Stimulated activated CD8-positive, alpha-beta memory T cell treated with anti-CD3 and anti-CD28 coated beads, Interleukin-15, amount 100 ng/mL, for 48 hours (primary cell): Measurements from ENCODE around the gene LARP4B.

Source experiments
- DNase-seq, 2 donors: peaks; one replicate each; pipeline ENCODE4 v3.0.0-alpha.2; 2020; ENCODE audit warnings: low read depth in 2 of 2

Gene LARP4B

DNA sequence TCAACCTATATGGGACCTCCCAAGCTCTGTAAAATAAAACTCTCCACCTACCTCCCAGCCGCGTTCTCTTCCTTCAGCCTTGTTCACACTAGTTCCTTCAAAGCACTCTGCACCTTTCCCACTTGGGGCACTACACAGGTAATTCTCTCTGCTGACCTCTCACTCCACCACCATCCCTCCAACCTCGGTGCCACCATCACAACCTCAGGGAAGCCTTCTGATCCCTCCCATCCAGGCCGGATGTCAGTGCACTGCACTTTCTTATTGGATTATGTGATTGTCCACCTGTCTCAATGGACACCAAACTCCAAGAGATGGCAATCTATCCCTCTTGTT, 7.0 kb downstream of the LARP4B start:
- DNase-seq, result no peak

DNA sequence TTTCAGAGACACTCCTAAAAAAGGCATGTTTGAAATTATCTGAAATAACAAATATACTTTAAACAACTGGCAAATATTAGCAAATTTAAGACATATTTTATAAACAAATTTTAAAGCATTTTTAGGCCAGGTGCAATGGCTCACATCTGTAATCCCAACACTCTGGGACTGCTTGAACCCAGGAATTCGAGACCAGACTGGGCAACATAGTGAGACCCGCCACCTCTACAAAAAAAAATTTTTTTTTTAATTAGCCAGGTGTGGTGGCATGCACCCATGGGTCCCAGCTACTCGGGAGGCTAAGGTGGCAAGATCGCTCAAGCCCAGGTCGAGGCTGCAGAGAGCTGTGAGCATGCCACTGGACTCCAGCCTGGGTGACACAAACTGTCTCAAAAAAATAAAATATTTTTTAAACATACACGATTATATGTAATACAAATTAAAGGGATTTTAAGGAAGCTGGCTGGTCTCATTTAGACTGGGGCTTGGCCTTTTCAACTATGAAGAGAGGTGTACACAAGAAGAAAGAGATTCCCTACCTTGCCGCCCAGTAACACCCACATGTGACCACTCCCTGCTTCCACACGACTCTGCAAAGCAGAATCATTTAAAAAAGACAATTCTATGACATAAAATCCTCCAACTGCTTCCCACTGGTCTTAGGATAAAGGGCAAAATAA, 7.5 kb downstream of the LARP4B start:
- DNase-seq, result no peak

DNA sequence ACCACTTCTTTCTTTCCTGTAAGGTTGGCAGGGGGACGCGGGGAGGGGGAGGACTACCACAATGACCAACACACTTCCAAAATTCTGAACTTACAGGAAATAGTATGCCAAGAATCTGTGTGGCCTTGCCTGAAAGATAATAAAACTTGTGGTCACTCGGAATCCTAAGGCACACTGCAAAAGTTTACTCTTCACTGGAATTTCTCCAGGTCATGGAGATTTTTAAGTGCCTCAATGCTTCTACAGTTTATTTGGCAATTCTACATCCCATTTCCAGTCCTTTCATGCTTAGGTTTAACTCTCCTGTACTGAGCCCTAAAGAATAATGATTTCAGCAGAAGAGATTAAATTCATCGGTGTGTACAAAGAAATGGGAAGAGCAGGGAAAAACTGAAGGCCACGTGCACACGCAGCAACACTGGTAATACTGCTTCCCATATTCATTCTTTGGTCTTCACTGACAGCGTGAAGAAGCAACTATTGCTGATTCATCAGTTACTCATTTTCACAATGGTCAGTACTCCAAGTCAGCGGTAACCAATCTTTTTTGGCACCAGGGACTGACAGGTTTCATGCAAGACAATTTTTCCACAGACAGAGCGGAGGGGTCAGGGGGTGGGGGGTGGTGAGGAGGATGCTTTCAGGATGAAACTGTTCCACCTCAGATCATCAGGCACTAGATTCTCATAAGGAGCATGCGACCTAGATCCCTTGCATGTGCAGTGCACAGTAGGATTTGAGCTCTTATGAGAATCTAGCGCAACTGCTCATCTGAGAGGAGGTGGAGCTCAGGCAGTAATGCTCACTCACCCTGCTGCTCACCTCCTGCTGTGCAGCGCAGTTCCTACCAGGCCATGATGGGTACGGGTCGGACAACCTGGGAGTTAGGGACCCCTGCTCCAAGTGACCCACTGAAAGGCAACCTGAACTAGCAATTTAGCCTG, 9.8 kb downstream of the LARP4B start:
- no peak for DNase-seq

GRCh38 chr10:920450-920849, 11.1 kb downstream of the LARP4B start:
- DNase-seq, result no peak

DNA sequence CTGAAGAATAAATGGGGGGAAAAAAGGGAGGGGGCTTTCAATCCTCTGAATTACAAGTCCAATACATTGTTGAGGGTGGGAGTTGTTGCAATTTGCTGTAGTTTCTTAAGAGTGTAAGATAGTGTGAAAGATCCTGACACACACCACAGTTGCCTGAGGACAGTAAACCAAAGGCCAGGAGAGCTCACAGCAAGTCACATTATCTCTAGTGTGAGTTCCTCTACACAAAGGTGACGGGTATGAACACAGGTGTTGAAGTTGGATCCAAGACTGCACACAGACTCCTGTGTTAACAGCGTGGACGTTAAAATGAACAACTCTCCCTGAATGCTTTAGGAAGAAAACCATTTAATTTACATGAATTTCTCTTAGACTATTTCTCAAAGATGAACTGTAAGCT, 12.0 kb downstream of the LARP4B start:
- DNase-seq, result no peak

DNA sequence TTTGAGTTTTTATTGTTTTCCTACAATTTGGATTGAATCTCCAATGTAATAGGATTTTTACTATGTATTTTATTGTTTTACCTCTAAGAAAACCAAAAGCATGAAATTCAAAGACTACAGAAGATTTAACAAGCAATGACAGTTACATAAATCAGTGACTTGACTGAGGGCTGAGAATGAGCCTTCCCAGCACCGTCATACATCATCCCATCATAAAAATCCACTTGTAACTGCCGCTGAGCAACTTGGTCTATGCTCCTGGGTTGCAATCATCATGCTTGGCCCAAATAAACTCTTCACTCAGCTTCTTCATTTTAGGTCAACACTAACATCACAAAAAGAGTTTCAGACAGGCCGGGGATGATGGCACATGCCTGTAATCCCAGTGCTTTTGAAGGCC, 13.5 kb downstream of the LARP4B start:
- DNase-seq, result no peak

GRCh38 chr10:917416-917720, 14.1 kb downstream of the LARP4B start:
- no peak for DNase-seq

GRCh38 chr10:916716-917415, 14.6 kb downstream of the LARP4B start:
- DNase-seq, result no peak

DNA sequence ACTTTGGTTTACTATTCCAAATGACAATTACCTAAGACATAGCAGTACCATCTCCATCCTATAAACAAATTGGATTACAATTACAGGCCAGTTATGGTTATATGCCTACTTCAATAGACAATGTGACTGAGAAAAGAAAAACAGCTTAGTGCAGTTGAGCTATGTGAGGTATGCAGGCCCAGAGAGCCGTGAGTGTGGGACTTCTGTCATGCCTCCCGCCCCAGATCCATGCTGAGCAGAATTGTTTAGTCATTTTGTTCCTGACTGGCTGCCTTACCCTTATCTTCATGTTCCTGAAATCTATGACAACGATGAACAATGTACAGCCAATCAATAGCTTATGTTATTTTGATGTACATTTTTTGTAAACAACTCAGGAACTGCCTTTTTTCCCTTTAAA, 21.7 kb downstream of the LARP4B start:
- DNase-seq, result no peak

GRCh38 chr10:905972-906371, 25.5 kb downstream of the LARP4B start:
- DNase-seq, result no peak

DNA sequence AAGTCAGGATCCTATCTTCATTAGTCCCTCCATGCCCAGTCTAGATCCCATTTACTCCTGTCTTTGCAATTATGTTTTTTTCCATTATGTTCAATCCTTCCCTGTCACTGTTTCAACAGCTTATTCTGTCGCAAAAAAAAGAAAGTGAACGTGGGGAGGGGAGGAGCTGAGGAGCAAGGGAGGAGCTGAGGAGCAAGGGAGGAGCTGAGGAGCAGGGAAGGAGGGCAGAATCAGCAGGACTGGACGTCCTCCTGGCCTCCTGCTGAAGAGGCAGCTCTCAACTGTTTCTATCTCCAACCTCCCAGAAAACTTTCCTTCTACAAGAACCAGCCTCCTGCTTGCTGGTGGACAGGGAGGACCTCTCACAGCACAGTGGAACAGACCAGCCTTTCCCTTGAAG, 26.0 kb downstream of the LARP4B start:
- DNase-seq, result no peak

GRCh38 chr10:904403-904802, 27.1 kb downstream of the LARP4B start:
- DNase-seq, result no peak

GRCh38 chr10:898141-898540, 33.4 kb downstream of the LARP4B start:
- DNase-seq, result no peak

DNA sequence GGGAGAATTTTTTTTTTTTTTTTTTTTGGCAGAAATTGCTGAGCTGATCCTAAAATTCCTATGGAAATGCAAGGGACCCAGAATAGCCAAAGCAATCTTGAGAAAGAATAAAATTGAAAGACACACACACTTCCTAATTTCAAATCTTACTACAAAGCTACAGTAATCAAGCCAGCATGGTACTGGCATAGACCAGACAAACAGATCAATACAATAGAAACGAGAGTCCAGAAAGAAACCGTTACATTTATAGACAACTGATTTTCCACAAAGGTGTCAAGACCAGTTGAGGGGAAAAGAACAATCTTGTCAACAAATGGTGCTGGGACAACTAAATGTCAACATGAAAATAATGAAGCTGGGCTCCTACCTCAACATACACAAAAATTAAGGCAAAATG, 34.5 kb downstream of the LARP4B start:
- DNase-seq, result no peak

DNA sequence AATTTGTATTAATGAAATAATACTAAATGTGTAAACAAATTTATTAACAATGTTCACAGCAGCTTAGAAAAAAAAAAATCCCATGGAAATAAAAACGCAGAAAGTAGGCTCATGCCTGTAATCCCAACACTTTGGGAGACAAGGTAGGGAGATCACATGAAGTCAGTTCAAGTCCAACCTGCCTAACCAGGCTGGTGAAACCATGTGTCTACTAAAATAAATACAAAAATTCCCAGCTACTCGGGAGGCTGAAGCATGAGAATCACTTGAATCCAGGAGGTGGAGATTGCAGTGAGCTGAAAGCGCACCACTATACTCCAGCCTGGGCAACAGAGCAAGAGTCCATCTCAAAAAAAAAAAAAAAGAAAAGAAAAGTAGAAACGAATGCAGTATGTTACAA, 36.2 kb downstream of the LARP4B start:
- DNase-seq, result no peak

GRCh38 chr10:878895-879294, 52.6 kb downstream of the LARP4B start:
- no peak for DNase-seq

- DNase-seq, result no peak
Observed at GRCh38 chr10:878333-878759, 53.2 kb downstream of the LARP4B start.

- no peak for DNase-seq
Observed at GRCh38 chr10:876438-876837, 55.1 kb downstream of the LARP4B start.

DNA sequence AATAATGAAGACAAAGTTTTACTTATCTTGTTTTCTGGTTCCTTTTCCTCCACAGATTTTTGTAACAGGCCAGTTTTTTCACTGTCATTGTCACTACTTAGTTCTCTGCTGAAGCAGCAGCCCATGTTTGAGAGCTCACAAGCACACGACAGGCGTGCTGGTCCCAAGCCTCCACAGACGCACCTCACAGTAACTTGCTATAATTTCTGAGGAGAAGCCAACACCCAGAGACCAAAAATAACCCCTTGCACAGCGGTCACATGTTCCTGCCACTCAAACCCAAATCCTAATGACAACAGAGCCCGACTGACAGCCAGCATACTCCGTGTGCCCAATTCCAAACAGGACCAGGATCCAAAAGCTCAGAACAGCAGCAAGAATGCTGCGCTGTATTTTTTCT, 58.5 kb downstream of the LARP4B start:
- DNase-seq, result no peak

GRCh38 chr10:871951-872403, 59.5 kb downstream of the LARP4B start:
- DNase-seq, result no peak

DNA sequence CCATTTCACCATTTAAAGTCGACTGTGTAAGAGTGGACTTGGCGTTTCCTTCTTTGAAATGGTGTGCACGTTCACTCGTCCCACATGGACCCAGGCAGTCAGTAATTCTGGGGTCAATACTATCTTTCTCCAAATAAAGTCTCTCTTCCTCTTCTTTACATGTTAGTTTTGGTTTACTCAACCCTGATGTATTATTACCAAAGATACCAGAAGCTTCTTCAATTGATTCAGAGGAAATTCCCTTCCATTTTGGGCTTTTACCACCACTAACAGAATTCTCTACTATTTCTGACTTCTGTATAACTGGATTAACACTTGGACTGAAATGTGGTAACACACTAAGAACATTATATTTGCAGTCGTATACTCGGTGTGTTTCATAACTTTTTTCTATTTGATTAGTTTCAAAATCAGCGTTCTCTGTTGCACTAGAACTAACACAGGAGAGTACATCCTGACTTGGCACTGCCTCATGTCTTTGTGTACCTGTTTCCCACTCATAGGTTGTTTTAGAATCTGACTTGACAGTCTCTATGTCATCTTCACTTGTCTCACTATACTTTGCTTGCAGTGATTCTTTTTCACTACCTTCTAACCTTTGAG, 60.8 kb downstream of the LARP4B start:
- no peak for DNase-seq

- DNase-seq, result no peak
Observed at GRCh38 chr10:869171-869570, 62.3 kb downstream of the LARP4B start.
